ENCODE measurements around the gene SKI. TPM values are rescaled to one million over a fixed set of nuclear protein-coding genes. Genes with fewer than 3 reads are reported as not detected.

The SKI gene
- total RNA-seq, 1 donor from 2014 or later = 21.6 TPM

DNA sequence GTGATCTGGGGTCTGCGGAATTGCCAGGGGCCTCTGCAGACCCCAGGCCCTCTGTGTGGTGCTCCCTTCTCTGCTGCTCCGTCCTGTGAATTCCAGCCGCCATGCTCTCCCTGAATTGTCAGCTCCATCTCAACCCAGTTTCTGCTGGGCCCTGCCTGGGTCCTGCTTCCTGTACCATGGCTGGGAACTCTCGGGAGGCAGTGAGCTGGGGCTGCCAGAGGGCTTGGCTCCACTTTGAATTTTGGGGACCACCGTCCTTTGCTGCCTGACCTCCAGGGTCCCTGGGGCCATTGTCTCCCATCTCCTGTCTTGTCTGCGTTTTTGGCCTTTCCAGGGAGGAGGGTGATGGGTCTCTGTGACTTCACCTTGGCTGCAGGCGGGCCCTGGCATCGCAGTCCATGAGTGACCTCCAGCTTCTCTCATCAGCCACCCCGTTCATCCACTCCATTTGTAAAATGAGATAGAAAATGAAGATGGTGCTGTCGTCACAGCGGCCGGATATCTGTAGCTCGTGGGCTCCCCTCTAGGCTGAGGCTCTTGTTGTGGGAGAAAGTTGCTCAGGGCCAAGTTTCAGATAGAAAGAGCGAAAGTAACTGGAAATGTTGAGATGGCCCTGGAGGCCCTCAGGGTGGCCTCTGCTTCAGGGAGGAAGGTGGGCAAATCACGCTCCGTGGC lies 38.3 kb downstream of the SKI start:
- ATAC-seq = no peak

DNA sequence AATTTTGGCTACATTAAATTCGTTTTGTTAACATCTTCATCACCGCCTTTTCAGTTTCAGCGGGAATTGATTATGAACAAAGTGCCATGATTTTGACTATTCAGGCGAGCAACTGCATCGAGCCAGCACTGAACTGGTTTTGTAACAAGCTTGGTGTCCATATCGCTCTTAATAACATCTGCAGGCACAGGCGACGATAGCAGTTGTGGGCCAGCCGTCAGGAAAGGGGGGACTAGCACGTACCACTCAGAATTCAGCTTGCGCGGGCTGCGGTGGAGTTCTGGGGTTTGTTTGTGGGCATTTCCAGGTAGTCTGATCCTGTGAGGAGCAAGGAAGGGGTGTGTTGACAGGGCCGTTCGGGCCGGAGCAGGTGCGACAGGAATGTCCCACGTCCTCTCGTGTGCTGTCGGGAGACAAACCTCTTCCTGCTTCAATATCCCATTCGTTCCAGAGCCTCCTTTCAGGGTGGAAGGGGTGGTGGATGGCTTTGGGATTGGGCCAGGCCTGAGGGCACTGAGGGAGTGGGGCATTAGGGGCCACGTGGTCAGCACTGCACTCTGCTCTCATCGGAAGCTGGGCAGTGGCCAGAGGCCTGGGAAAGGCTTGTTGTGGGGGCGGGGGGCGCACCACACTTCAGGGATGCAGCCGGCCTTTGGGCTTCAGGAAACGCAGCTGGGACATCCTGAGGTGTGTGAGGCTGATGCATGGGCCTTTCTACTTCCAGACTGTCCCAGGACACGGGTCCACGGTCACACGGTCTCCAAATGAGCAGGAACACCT lies 39.1 kb downstream of the SKI start:
- ATAC-seq = no peak

DNA sequence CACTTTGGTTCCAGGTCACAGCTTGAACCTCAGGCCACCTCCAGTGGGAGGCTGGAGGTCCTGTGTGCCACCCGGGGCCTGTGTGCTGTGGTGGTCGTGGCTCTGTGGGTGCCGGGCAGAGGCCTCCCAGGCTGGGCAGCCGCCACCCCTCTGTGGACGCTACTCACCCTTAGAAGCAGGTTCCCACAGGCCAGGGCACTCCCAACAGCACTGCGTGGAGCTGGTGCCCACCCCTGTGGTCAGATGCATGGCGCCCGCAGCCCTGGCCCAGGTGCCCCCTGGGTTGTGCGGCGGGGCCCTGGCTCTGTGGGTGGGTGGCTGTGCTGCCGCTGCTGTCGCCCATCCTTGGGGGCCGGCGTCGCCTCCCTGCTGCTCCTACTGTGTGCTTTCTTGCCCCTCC lies 39.7 kb downstream of the SKI start:
- ATAC-seq = no peak

DNA sequence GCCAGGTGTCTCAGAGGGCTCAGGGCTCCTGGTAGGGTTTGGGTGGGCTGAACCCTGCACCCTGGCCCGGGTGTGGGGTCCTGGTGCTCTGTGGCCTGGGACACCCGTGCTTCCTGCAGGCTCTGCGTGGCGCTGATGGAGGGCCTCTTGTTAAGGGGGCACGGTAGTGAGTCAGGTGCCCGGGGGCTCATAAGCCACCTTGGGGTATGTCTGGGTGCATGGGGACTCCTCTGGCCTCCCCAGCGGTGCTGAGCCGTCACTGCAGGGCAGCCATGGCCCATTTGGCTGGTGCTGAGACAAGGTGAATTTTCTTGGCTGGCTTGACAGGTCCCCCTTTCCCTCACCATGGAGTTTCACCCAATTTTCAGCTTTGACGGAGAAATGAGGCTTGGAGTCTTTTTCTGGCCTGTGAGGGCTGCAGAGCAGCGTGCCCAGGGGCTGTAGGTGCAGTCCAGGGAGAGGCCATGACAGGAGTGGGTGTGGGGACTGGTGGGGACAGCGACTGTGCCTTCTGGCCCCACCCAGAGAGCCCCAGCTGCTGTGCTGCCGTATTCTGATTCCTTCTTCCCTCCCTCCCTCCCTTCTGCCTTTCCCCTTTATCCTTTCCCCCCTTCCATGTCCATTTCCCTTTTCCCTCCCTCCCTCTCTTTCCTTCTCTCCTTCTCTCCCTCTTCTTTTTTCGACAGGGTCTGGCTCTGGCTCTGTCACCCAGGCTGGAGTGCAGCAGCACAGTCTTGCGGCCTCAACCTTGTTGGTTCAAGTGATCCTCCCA lies 40.4 kb downstream of the SKI start:
- no peak for ATAC-seq

DNA sequence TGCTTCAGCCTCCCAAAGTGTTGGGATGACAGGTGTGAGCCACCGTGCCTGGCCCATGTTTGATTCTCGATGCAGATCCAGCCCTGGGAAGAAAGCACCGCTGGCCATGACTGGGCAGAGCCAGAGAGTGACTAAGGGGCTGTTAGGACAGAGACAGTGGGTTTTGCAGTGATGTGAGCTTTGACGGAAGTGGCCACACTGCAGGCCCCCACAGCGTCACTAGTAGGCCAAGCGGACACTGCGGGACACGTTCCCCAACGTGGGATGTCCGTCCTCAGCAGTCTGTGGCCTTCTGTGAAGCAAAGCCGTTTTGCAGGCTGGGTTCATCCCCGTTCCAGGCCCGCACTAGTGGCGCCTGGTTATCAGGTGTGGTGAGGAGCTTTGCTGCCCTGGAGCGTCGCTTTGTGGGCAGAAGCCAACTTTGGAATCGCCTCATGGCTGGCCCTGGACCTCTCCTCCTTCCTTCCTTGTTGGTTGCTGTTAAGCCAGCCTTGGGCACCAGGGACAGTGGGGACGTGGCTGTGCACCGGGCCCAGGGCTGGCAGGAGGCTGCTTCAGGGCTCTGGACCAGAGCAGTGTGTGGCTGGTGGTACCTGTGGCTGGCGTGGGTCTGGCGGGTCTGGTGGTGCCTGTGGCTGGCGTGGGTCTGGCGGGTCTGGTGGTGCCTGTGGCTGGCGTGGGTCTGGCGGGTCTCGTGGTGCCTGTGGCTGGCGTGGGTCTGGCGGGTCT lies 41.2 kb downstream of the SKI start:
- ATAC-seq = no peak

DNA sequence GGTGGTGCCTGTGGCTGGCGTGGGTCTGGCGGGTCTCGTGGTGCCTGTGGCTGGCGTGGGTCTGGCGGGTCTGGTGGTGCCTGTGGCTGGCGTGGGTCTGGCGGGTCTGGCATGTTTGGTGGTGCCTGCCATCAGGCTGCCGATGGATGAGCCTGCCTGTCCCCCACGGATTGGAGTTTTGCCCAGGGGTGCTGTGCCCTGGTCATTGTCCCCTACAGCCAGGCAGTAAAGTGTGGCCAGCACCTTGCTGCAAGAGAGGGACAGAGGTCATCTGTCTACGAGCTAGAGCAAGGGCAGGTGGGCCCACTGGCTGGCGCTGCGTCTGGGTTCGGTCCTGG lies 41.8 kb downstream of the SKI start:
- ATAC-seq = no peak

DNA sequence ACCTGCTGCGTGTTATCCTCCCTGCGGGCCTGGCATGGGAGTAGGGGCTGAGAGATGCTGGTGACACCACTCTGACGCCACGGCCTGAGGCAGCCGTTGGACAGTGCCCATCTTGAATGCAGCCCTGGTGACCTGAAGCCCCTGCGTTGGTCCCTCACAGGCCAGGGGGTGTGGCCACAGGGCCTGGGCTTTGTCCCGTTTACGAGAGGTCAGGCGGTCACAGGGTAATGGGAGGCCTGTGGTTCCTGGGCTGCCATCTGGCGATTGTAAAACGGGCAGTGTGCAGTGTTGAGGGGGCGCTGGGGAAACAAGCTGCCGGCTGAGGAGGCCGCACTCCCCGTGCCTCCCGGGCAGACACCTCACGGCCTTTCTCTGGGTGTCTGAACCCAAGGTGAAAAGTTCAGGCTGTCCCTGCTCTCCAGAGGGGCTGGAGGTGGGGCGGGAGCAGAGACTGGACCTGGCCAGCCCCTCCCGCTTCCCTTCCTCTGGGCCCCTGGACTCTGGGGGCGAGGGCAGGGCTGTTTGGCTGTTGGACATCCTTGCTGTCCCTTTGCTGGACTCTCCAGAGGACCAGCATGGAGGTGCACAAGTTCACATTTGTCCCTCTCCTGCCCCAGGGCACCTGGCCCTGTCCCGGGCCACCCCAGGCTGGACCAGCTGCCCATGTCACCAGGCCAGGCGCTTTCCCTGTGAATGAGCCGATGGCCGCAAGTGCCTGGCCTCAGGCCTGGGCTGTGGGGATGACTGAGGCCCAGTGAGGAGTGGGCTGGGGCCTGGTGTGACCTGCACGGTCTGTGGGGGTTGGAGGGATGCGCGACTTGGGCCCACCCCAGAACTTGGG lies 42.4 kb downstream of the SKI start:
- no peak for ATAC-seq

DNA sequence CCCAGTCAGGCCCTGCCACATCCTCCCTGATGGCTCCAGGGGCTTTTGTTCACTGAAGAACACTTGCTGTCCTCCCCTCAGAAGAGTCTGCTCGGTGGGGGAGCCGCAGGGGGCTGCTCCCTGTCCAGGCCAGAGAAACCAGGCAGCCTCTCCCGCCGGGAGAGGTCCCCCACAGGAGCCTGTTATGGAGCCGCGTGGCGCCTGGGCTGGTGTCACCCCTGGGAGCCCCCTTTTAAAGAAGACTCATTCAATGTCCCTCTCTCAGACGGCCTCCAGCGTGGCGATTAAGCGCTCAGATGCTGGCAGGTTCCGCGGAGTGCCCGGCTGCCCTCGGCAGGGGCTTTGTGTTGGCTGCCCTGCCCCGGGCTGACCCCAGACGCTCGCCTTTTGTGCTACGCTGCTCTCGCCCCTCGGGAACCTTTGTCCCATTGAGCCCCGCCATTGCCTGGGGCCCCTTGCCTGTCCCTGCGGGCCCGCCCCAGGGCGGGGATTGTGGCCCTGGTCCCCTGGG lies 43.1 kb downstream of the SKI start:
- no peak for ATAC-seq

DNA sequence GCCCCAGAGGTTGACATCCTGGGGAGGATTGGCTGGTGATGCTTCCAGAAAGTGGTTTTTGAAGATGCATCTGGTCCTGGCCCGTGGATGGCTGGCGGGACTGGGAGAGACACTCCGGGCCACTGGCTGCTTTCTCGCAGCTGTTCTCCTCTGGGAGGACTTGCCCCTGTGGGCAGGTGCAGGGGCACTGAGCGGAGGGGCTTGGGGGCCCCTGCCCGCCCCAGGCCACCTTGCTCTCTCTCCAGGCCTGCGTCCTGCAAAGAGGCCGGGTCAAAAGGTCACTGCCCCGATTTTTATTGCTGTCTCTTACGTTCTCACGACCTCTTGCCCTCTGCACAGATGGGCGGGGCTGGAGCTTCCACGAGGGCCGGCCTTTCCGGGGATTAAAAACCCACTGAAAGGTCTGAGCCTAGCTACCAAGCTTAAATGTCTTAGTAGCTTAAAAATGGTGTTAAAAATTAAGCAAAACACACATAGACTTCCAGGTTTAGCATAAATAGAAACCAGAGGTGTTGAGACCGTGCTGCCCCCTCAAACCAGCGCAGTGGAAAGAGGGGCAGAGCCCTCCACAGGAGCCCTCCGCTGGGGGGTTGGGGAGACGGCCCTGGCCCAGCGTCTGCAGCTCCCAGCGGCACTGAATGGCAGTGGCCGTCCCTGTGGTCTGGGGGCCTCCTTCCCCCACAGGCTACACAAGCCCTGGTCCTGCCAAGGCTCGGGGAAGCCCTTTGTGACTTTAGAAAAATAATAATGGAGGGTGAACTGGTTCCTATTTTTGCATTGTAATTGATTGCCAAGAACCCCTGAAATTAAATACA lies 43.9 kb downstream of the SKI start:
- no peak for ATAC-seq

DNA sequence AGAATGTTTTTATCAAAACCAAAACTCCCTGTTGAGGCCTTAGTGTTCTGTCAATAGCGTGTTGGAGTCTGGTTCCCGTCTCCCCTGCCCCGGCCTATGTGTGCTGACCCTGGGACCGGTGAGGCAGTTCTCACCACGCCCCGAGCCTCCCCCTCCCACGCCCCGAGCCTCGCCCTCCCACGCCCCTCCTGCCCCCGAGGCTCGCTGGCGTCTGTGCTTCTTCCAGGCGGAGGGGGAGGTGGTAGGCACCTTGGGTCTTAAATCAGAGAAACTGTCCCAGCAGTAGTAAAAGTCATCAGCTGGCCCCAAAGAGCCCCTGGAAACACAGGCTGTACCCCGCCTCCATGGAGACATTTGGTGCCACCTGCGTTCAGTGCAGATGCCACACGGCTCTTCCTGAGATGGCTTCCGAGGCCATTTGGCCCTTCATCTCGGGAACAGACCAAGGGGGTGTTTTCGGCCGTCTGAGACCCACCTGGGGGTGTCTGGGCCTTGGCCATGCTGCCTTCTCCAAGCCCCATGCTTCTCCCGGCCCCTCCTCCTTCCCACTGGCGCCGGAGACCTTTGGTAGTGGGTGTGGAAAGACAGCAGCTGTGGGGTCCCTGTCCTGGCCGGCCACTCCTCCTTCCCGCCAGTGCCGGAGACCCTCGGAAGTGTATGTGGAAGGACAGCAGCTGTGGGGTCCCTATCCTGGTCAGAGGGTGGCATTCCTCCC lies 44.7 kb downstream of the SKI start:
- ATAC-seq = no peak

DNA sequence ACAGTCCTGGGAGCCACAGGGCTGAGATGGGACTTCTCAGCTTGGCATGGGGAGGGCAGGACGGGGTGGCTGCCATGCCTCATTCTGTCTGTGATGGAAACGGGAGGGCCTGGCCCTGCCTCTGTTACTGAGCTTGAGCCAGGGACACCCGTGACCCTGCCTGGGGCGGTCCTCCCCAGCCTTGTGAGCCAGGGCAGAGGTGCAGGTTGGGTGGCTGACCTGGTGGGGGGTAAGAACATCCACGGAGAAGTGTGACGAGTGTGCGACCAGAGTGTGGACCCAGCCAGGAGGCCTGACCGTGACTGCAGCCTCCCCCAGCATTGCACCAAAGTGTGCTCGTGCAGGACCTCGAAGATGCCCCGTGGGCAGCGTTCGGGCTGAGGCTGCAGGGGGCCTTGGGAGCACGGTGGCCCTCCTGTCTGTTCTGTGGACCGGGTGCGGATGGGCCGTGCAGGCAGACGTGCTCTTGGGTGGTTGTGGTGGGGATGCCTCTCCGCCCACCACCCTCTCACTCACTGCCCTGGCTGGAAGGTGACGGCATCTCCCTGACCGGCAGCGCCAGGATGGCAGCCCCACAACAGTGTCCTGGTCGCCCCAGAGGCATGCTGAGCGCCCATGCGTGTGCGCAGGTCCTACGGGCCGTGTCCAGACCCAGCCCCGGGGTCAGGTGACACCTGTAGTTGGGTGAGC lies 45.4 kb downstream of the SKI start:
- no peak for ATAC-seq

DNA sequence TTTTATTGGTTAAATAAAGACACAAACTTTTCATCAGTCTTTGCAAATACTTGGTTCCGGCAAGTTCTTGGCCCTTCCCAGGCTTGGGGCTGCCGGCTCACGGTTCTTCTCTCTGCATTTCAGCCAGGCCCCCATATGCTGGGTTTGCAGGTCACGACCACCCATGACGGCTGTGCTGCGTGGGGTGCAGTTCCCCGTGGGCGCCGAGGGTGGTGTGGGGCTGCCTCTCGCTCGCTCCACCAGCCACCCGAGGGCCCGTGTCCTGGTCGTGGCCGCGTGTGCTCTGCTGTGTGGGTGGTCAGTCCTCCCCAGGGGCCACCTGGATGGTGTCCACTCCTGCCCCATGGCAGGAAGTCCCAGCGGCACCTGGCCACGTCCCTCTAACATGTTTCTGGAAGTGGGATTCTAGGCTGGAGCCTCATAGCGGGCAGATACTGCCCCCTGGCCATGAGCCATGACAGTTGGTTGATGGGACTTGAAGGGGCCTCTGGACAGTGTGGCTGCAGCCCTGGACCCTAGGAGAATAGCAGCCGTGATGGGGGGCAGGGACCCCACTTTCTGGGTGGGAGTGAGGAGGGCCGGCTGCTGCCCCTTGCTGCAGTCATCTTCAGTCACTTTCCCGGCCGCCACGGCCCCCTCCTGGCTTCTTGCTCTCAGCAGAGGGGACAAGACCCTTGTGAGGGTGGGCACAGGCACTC lies 46.3 kb downstream of the SKI start:
- ATAC-seq = no peak

DNA sequence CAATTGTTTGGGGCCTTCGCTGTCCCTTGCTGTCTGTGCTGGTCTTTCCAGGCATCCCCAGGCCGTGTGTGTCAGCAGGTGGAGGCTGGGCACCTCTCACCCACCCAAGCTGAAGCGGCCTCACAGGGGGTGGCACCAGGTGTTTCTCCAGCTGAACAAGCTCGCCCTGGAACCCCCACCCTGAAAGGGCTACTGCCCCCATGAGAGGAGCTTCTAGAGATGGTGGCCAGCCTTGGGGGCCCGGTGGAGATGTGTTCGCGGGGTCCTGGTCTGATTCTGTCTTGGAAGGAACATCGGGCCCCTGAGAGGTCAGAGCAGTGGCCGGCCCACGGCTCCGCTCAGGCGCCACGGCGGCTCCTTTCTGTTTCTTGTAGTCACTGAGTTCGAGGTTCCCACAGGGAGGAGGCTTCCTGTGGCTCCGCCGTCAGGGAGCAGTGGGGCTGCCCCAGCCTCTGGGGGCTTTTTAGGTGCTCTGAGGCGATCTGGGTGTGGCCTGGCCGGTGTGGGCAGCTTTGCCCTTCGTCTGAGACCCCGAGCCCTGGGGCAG lies 46.9 kb downstream of the SKI start:
- ATAC-seq = no peak

DNA sequence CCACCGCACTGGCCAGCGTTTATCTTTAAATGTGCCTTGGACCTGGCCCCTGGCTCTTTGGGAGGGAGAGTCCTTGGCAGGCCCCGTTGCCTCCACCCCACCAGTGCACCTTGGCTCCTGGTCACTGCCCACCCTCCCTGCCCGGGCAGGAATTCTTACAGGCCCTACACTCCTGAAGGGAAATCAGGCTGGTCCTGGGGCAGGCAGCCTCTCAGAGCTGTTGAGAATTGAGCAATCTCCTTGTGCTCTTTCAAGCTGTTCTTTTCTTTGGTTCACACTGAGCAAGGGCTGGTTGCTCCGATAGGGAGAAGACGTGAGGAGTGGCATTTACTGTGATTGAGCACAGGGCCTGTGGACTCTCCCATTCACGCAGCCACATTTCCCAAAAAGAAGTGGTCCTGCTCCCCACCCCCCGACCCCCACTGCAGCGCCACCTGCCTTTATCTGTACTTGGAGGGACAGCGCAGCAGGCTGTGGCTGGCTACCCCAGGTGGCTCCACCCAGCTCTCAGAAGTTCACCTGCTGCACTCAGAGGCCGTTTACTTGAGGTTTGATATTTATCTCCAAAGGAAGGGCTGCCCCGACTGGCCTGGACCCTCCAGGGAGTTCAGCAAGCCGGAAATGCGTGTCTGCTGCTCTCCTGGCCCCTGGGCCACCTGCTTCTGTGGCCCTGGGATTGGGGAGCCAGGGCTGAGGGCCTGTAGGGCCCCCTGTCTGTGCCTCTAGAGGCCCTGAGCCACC lies 47.8 kb downstream of the SKI start:
- no peak for ATAC-seq

DNA sequence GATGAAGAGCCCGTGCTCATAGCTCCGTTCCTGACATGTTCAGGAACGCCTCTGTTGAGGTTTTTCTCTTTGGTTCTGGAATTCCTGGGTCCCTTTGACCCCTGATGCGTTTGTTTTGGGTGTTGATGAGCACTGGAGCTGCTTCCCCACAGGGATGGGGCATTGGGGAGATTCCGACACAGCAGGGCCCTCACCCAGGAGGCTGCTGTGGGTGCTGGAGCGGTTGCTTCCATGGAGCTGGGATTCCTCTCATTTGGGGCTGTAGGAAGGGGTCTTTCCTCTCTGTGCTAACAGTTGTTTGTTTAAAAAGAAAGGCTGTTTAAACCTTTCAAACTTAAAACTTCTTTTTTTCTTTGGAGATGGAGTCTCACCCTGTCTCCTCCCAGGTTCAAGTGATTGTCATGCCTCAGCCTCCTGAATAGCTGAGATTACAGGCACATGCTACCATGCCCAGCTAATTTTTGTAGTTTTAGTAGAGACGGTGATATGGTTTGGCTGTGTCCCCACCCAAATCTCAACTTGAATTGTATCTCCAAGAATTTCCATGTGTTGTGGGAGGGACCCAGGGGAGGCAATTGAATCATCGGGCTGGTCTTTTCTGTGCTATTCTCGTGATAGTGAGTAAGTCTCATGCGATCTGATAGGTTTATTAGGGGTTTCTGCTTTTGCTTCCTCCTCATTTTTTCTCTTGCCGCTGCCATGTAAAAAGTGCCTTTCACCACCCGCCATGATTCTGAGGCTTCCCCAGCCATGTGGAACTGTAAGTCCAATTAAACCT lies 48.9 kb downstream of the SKI start:
- ATAC-seq = no peak

DNA sequence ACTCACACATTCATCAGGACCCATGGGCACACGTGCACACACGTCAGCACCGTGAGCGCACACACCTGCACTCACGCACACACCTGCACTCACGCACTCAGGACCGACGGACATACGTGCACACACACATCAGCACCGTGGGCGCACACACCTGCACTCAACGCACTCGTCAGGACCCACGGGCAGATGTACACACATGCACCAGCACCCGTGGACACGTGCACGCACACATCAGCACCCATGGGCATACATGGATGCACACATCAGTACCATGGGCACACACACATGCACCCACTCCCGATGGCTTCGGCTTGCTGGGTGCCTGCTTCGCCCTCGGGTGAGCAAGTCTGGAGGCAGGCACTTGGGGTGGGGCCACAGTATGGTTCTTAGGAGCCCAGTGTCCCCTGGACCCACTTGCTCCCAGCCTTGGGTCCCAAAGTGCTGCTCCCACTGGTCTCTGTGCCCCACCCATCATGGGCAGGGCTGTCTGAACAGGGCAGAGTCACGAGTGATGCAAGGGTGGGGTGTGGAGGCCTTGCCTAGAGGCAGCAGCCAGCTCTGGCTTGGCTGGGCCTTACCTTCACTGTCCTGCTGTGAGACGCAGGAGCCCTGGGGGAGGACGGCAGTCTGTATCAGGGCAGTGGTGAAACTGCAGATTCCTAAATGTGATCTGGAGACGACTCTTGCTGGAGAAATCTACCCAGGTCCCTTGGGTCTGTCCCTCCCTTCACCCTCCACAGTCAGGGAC lies 49.8 kb downstream of the SKI start:
- ATAC-seq = peak; percentile 71
